Activated T-cell treated with anti-CD3 and anti-CD28 coated beads for 4 hours (primary cell): ENCODE data around the gene GAPVD1.
"Not testable (repeated sequence)": the region's sequence is repeated elsewhere in the genome, so short reads cannot be mapped to it uniquely, and the experiment has no call there.

ENCODE experiments used
- DNase-seq: peaks from one replicate; pipeline ENCODE4 v3.0.0-alpha.2; 2020

The GAPVD1 gene

GRCh38 chr9:125376261-125377226 is 114.9 kb downstream of the GAPVD1 start:
- no peak for DNase-seq

- no peak for DNase-seq
These were observed 116.1 kb downstream of the GAPVD1 start for GRCh38 chr9:125377584-125378250.

- no peak for DNase-seq
These were observed 117.2 kb downstream of the GAPVD1 start for GRCh38 chr9:125378778-125379177.

- no peak for DNase-seq
These were observed 117.6 kb downstream of the GAPVD1 start for GRCh38 chr9:125379208-125379607.

GRCh38 chr9:125380406-125380805 is 118.8 kb downstream of the GAPVD1 start:
- no peak for DNase-seq

GRCh38 chr9:125387861-125388524 is 126.4 kb downstream of the GAPVD1 start:
- no peak for DNase-seq

GRCh38 chr9:125388978-125389377 is 127.4 kb downstream of the GAPVD1 start:
- DNase-seq = no peak

GRCh38 chr9:125391704-125392103 is 130.1 kb downstream of the GAPVD1 start:
- no peak for DNase-seq

- DNase-seq = no peak
These were observed 131.8 kb downstream of the GAPVD1 start for GRCh38 chr9:125393426-125393825.

- DNase-seq = no peak
These were observed 135.2 kb downstream of the GAPVD1 start for GRCh38 chr9:125396799-125397198.

GRCh38 chr9:125397736-125398135 is 136.1 kb downstream of the GAPVD1 start:
- no peak for DNase-seq

GRCh38 chr9:125398243-125398642 is 136.6 kb downstream of the GAPVD1 start:
- no peak for DNase-seq

- DNase-seq = no peak
These were observed 137.5 kb downstream of the GAPVD1 start for GRCh38 chr9:125399165-125399564.

- no peak for DNase-seq
These were observed 138.0 kb downstream of the GAPVD1 start for GRCh38 chr9:125399666-125400065.

GRCh38 chr9:125400232-125400631 is 138.6 kb downstream of the GAPVD1 start:
- DNase-seq = not testable (repeated sequence)

GRCh38 chr9:125400725-125401716 is 139.4 kb downstream of the GAPVD1 start:
- DNase-seq = no peak

GRCh38 chr9:125404733-125405132 is 143.1 kb downstream of the GAPVD1 start:
- DNase-seq = no peak

- DNase-seq = no peak
These were observed 144.5 kb downstream of the GAPVD1 start for GRCh38 chr9:125405938-125406809.

GRCh38 chr9:125406810-125407087 is 145.1 kb downstream of the GAPVD1 start:
- DNase-seq = no peak

GRCh38 chr9:125407432-125407973 is 145.9 kb downstream of the GAPVD1 start:
- DNase-seq = no peak
